Colonic mucosa (tissue), 4 donors: ENCODE data around the gene OSBPL9. TPM values are rescaled to one million over a fixed set of nuclear protein-coding genes. Genes with fewer than 3 reads are reported as not detected.

Source experiments
- DNase-seq: peaks from one replicate; pipeline ENCODE4 v3.0.0-alpha.2; 2020
- H3K27ac ChIP-seq: fragments of 200-600 bp; one replicate; pipeline ENCODE4 v1.8.0; 2021
- H3K27me3 ChIP-seq: fragments of 200-600 bp; one replicate; pipeline ENCODE4 v1.8.0; 2021
- H3K36me3 ChIP-seq: fragments of 200-600 bp; one replicate; pipeline ENCODE4 v1.8.0; 2021
- H3K4me1 ChIP-seq: fragments of 200-600 bp; one replicate; pipeline ENCODE4 v1.8.0; 2021; ENCODE audit warnings: mild to moderate bottlenecking
- H3K4me3 ChIP-seq: fragments of 200-600 bp; one replicate; pipeline ENCODE4 v1.8.0; 2021
- H3K9ac ChIP-seq, 2 donors: one replicate each; pipeline ENCODE4 v1.7.0; 2013; ENCODE audit warnings: control low read depth in 2 of 2, low read depth in 2 of 2, low read length in 2 of 2
- H3K9me3 ChIP-seq: fragments of 200-600 bp; one replicate; pipeline ENCODE4 v1.8.0; 2021
- intact Hi-C: fragments of 100-400 bp; cut with DNase I; formaldehyde crosslinking; loops from one replicate; pipeline ENCODE4 v1.14.1; 2022
- total RNA-seq, 2 donors: library from RNA; stranded (reverse); fragmentation: NEBNext Ultra II Directional in 1 of 2; extraction: Animal tissue kit (Norgen Biotek cat#: 25700) in 1 of 2; gene quantifications; one replicate each; pipeline ENCODE4 v1.2.1, GENCODE V29; 2021
- TF ChIP-seq, protein P1 (sequence below): fragments of 200-600 bp; IDR thresholded peaks from one replicate; pipeline ENCODE4 v1.8.0; 2022; ENCODE audit warnings: antibody characterized with exemption, mild to moderate bottlenecking
- donor health status: healthy.
- donor health status: DM: no; HTN: no; CAD: no.
- donor health status: DM: no; HTN: no; CAD: no.

OSBPL9 gene
- total RNA-seq, 2 donors from 2014 or later, result 37.3 to 59.6 TPM

DNA sequence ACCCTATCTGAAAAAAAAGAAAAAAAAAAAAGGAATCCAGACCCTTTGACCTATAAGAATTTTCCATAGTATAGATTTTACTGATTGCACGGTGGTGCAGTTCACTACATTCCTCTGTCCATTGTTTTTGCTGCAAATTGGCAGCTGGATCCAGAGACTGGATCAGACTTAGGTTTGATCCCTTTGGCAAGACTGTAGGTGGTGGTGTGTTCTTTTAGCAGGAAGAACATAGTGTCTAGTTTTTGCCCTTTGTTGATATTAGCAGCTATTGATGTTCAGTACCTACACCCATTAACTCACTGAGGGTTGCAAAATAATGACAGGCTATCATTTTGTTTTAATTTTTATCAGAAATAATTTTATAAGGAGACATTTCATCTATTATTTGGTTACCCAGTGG lies 37.1 kb downstream of the OSBPL9 start:
- Histone ChIP-seq H3K9ac (no peak overlapping the region), H3K36me3 (no peaks in the 10 kb centered on the region), H3K9me3 (no peaks in the 10 kb centered on the region), H3K27me3 (no peaks in the 10 kb centered on the region), H3K4me3 (no peak overlapping the region), H3K27ac (no peak overlapping the region), H3K4me1 (peaks cover 4% of the 10 kb centered on the region)
- TF ChIP-seq, protein P1, sequence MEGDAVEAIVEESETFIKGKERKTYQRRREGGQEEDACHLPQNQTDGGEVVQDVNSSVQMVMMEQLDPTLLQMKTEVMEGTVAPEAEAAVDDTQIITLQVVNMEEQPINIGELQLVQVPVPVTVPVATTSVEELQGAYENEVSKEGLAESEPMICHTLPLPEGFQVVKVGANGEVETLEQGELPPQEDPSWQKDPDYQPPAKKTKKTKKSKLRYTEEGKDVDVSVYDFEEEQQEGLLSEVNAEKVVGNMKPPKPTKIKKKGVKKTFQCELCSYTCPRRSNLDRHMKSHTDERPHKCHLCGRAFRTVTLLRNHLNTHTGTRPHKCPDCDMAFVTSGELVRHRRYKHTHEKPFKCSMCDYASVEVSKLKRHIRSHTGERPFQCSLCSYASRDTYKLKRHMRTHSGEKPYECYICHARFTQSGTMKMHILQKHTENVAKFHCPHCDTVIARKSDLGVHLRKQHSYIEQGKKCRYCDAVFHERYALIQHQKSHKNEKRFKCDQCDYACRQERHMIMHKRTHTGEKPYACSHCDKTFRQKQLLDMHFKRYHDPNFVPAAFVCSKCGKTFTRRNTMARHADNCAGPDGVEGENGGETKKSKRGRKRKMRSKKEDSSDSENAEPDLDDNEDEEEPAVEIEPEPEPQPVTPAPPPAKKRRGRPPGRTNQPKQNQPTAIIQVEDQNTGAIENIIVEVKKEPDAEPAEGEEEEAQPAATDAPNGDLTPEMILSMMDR, result no peak
- no peak for DNase-seq
- intact Hi-C loops, result no loop called here

- TF ChIP-seq, protein P1, result no peak
- intact Hi-C loops, result no loop called here
- no peaks in the 10 kb centered on the region for H3K27me3 ChIP-seq
- H3K4me3 ChIP-seq, result no peak overlapping the region
- no peak for DNase-seq
- H3K9ac ChIP-seq, result no peak overlapping the region
- no peaks in the 10 kb centered on the region for H3K4me1 ChIP-seq
- no peak overlapping the region for H3K27ac ChIP-seq
- no peaks in the 10 kb centered on the region for H3K9me3 ChIP-seq
- no peaks in the 10 kb centered on the region for H3K36me3 ChIP-seq
Measured at GRCh38 chr1:51656374-51656773, 39.5 kb downstream of the OSBPL9 start.

DNA sequence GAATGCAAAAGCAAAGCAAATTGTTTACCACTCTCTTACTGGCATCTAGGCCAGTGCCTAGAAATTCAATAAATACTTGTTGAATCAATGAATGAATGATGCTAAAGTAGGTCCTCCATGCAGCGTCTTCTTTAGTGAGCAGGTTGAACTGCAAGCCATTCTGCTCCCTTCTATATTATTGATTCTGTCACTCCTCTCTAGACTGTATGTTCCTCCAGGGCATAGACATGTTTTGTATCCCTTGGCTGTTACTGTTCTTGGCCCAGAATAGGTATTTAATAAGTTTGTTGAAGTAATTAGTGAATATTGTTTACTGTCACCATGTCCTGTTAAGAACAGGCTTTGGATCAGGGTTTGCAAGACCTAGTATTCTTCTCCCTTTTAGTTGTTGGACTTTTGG lies 43.7 kb downstream of the OSBPL9 start:
- Histone ChIP-seq H3K27ac (no peak overlapping the region), H3K9ac (no peak overlapping the region)
- DNase-seq, result no peak

GRCh38 chr1:51661081-51661518 lies 44.2 kb downstream of the OSBPL9 start:
- no peaks in the 10 kb centered on the region for H3K9me3 ChIP-seq
- H3K27me3 ChIP-seq, result no peaks in the 10 kb centered on the region
- H3K27ac ChIP-seq, result no peak overlapping the region
- intact Hi-C loops, result no loop called here
- no peaks in the 10 kb centered on the region for H3K4me1 ChIP-seq
- TF ChIP-seq, protein P1, result no peak
- DNase-seq, result no peak
- H3K9ac ChIP-seq, result no peak overlapping the region
- H3K36me3 ChIP-seq, result no peaks in the 10 kb centered on the region
- H3K4me3 ChIP-seq, result no peak overlapping the region

More for the DNA sequence above, 43.7 kb downstream of the OSBPL9 start:
- TF ChIP-seq, protein P1, result no peak
- Histone ChIP-seq H3K4me1 (no peaks in the 10 kb centered on the region), H3K27me3 (no peaks in the 10 kb centered on the region), H3K4me3 (no peak overlapping the region), H3K36me3 (no peaks in the 10 kb centered on the region), H3K9me3 (no peaks in the 10 kb centered on the region)
- intact Hi-C loops, result no loop called here

- Histone ChIP-seq H3K9me3 (no peaks in the 10 kb centered on the region), H3K4me1 (no peaks in the 10 kb centered on the region), H3K9ac (no peak overlapping the region), H3K27ac (no peak overlapping the region), H3K36me3 (no peaks in the 10 kb centered on the region), H3K4me3 (no peak overlapping the region), H3K27me3 (no peaks in the 10 kb centered on the region)
- no peak for DNase-seq
- intact Hi-C loops, result no loop called here
- TF ChIP-seq, protein P1, result no peak
Measured at GRCh38 chr1:51663105-51663504, 46.2 kb downstream of the OSBPL9 start.

- no peaks in the 10 kb centered on the region for H3K9me3 ChIP-seq
- TF ChIP-seq, protein P1, result no peak
- no peak overlapping the region for H3K27ac ChIP-seq
- DNase-seq, result no peak
- H3K36me3 ChIP-seq, result no peaks in the 10 kb centered on the region
- intact Hi-C loops, result no loop called here
- H3K4me3 ChIP-seq, result no peak overlapping the region
- H3K4me1 ChIP-seq, result no peaks in the 10 kb centered on the region
- no peak overlapping the region for H3K9ac ChIP-seq
- no peaks in the 10 kb centered on the region for H3K27me3 ChIP-seq
Measured at GRCh38 chr1:51663721-51664120, 46.8 kb downstream of the OSBPL9 start.
